ENCODE data around the gene LSM2.

- no peak for TF ChIP-seq CTCF (IDR thresholded peaks at IDR 0.05)
- no peak for TF ChIP-seq POLR2A (IDR thresholded peaks at IDR 0.05)
Observed at GRCh38 chr6:31811645-31812044, 4.9 kb upstream of the LSM2 start.
